Measurements from ENCODE around the gene TTC7B.
A peak's percentile ranks its signal among the peaks of the same experiment; 100 is the strongest.

Gene TTC7B

GRCh38 chr14:90629471-90629870 is 186.8 kb downstream of the TTC7B start:
- H3K4me2 ChIP-seq (ENCODE audit: low read length) = no peak overlapping the region
- peak overlapping the region; percentile 98 for H3K27ac ChIP-seq
- H3K4me3 ChIP-seq (ENCODE audit: low read depth, low read length) = no peak overlapping the region
- H3K27me3 ChIP-seq (ENCODE audit: control insufficient read depth, insufficient read depth, low read length) = no peaks in the 10 kb centered on the region
- H3K9me3 ChIP-seq (ENCODE audit: control insufficient read depth, low read length) = no peaks in the 10 kb centered on the region
- TF ChIP-seq CTCF (IDR thresholded peaks at IDR 0.05) = no peak
- peaks cover 47% of the 10 kb centered on the region for H3K4me1 ChIP-seq
- H2AFZ ChIP-seq = peak overlapping the region; percentile 61
- H3K9ac ChIP-seq = no peak overlapping the region
- no peaks in the 10 kb centered on the region for H3K36me3 ChIP-seq (ENCODE audit: control insufficient read depth, insufficient read depth, low read length)
- no peaks in the 10 kb centered on the region for H3K79me2 ChIP-seq

GRCh38 chr14:90628825-90629224 is 187.4 kb downstream of the TTC7B start:
- Histone ChIP-seq H3K4me1 (peaks cover 54% of the 10 kb centered on the region), H2AFZ (peak overlapping the region; percentile 61), H3K4me2 (ENCODE audit: low read length) (no peak overlapping the region), H3K9me3 (ENCODE audit: control insufficient read depth, low read length) (no peaks in the 10 kb centered on the region), H3K9ac (no peak overlapping the region), H3K36me3 (ENCODE audit: control insufficient read depth, insufficient read depth, low read length) (no peaks in the 10 kb centered on the region), H3K4me3 (ENCODE audit: low read depth, low read length) (no peak overlapping the region), H3K79me2 (no peaks in the 10 kb centered on the region), H3K27me3 (ENCODE audit: control insufficient read depth, insufficient read depth, low read length) (no peaks in the 10 kb centered on the region), H3K27ac (peak overlapping the region; percentile 98)
- TF ChIP-seq CTCF (IDR thresholded peaks at IDR 0.05) = no peak

- H3K9me3 ChIP-seq (ENCODE audit: control insufficient read depth, low read length) = no peaks in the 10 kb centered on the region
- H2AFZ ChIP-seq = peak overlapping the region; percentile 61
- H3K4me1 ChIP-seq = peaks cover 62% of the 10 kb centered on the region
- no peak for TF ChIP-seq CTCF (IDR thresholded peaks at IDR 0.05)
- H3K27ac ChIP-seq = peak overlapping the region; percentile 98
- no peak overlapping the region for H3K4me2 ChIP-seq (ENCODE audit: low read length)
- H3K9ac ChIP-seq = no peak overlapping the region
- no peak overlapping the region for H3K4me3 ChIP-seq (ENCODE audit: low read depth, low read length)
- no peaks in the 10 kb centered on the region for H3K36me3 ChIP-seq (ENCODE audit: control insufficient read depth, insufficient read depth, low read length)
- no peaks in the 10 kb centered on the region for H3K79me2 ChIP-seq
- no peaks in the 10 kb centered on the region for H3K27me3 ChIP-seq (ENCODE audit: control insufficient read depth, insufficient read depth, low read length)
Measured at GRCh38 chr14:90627478-90627877, 188.8 kb downstream of the TTC7B start.

- no peaks in the 10 kb centered on the region for H3K79me2 ChIP-seq
- peak overlapping the region; percentile 98 for H3K27ac ChIP-seq
- no peak overlapping the region for H3K4me3 ChIP-seq (ENCODE audit: low read depth, low read length)
- H3K4me1 ChIP-seq = peaks cover 62% of the 10 kb centered on the region
- no peaks in the 10 kb centered on the region for H3K27me3 ChIP-seq (ENCODE audit: control insufficient read depth, insufficient read depth, low read length)
- no peak for TF ChIP-seq CTCF (IDR thresholded peaks at IDR 0.05)
- no peak overlapping the region for H3K4me2 ChIP-seq (ENCODE audit: low read length)
- H2AFZ ChIP-seq = no peak overlapping the region
- H3K9me3 ChIP-seq (ENCODE audit: control insufficient read depth, low read length) = no peaks in the 10 kb centered on the region
- H3K36me3 ChIP-seq (ENCODE audit: control insufficient read depth, insufficient read depth, low read length) = no peaks in the 10 kb centered on the region
- H3K9ac ChIP-seq = no peak overlapping the region
Measured at GRCh38 chr14:90626550-90626949, 189.7 kb downstream of the TTC7B start.

- no peaks in the 10 kb centered on the region for H3K9me3 ChIP-seq (ENCODE audit: control insufficient read depth, low read length)
- peak overlapping the region; percentile 27 for H3K4me3 ChIP-seq (ENCODE audit: low read depth, low read length)
- peaks cover 62% of the 10 kb centered on the region for H3K4me1 ChIP-seq
- peak overlapping the region; percentile 78 for H2AFZ ChIP-seq
- peak overlapping the region; percentile 42 for H3K4me2 ChIP-seq (ENCODE audit: low read length)
- H3K9ac ChIP-seq = no peak overlapping the region
- no peaks in the 10 kb centered on the region for H3K27me3 ChIP-seq (ENCODE audit: control insufficient read depth, insufficient read depth, low read length)
- no peak for TF ChIP-seq CTCF (IDR thresholded peaks at IDR 0.05)
- no peaks in the 10 kb centered on the region for H3K36me3 ChIP-seq (ENCODE audit: control insufficient read depth, insufficient read depth, low read length)
- H3K27ac ChIP-seq = peak overlapping the region; percentile 98
- H3K79me2 ChIP-seq = no peaks in the 10 kb centered on the region
Measured at GRCh38 chr14:90625445-90625844, 190.8 kb downstream of the TTC7B start.

Data from parathyroid adenoma (tissue), 2 donors.